ENCODE data around the gene SPAG8.

- TF ChIP-seq CTCF (IDR thresholded peaks at IDR 0.05), result no peak
- no peak for TF ChIP-seq POLR2AphosphoS5 (IDR thresholded peaks at IDR 0.05)
- TF ChIP-seq POLR2A (IDR thresholded peaks at IDR 0.05; ENCODE audit: low read depth), result no peak
- no peak for TF ChIP-seq EP300 (IDR thresholded peaks at IDR 0.05)
Observed at GRCh38 chr9:35845824-35846771, 34.0 kb upstream of the SPAG8 start.
